CD1c-positive myeloid dendritic cell (primary cell): ENCODE measurements around the gene PANX2.
A peak's percentile ranks its signal among the peaks of the same experiment; 100 is the strongest.
"Not testable (repeated sequence)": the region's sequence is repeated elsewhere in the genome, so short reads cannot be mapped to it uniquely, and the experiment has no call there.

Experiments used
- DNase-seq: peaks from one replicate; pipeline ENCODE4 v3.0.0-alpha.2; 2016; ENCODE audit errors: extremely low spot score

Gene PANX2

GRCh38 chr22:50197856-50198623 is 27.5 kb downstream of the PANX2 start:
- DNase-seq: no peak

DNA sequence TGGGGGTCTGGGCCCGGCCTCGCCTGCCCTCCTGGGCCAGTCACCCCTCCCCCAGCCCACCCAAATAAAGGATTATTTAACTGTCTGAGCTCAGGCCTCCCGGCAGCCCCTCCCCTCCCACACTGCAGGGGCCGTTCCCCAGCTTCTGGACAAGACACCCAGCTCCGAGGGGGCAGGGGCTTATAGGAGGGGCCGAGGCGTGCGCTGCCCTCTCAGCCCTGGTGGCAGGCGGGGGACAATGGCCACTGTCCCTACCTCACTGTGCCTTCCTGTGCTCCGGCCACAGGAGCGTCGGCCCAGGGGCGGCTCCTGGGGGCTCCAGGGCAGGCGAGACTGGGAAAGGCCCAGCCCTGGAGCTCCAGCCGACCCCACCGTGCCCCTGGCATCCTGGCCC is 28.1 kb downstream of the PANX2 start:
- DNase-seq: no peak

GRCh38 chr22:50199251-50199721 is 28.8 kb downstream of the PANX2 start:
- no peak for DNase-seq

DNA sequence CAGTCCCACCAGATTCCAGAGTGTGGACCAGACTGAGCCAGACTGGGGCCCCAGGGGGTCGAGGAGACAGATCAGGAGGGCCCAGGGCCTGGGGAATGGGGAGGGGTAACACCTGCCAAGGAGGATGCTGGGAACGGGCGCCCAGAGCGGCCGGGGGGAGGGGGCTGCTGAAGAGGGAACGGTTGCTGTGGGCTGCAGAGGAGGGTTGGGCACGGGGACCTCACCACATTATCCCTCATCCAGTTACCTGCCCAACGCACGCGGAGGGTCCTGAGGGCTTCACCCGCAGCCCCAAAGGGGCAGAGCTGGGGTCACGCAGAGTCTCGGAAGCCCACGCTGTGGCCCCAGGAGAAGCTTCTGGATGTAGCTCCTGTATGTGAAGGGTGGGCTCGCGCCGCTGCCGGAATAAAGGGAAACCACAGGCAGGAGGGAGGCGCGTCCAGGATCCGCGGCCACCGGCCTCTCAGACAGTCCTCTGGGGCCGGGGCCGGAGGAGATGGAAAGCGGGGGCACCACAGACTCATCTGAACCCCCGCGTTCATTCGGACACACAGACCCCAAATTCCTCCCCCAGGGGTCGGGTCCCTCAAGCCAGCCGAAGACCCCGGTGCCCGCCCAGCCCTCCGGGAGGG is 29.4 kb downstream of the PANX2 start:
- DNase-seq: peak; percentile 20

DNA sequence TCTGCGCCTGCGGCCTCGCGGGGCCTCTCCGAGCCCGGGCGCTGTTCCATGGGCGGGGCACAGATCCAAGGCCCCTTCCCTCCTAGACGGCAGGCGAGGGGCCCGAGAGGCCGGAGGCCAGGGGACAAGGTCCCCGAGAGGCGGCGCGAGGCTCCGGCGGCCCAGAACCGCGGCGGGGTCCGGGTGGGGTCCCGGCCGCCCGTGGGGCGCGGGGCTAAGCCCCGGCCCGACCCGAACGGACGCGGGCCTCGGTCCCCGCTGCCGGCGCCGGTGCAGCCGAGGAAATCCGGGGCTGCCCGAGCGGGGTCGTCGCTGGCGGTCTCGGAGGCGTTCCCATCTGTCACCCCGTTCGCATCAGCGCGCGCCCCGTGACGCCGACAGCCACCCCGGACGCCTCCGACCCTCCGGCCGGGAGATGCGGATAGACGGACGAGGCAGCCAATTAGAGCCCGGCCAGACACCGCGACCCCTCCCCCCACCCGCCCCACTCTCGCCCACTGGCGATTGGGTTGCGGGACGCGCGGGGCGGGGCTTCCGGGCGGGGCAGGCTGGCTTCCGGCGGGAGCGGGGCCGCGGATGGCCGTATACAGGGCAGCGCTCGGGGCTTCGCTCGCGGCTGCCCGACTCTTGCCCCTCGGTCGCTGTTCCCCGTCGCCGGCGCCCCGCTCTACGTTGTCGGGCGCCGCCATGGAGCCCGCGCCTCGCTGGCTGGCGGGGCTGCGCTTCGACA is 30.1 kb downstream of the PANX2 start, which contains the start of gene SELENOO:
Gene SELENOO (plus strand): TSS at position 551 of the 730 bp plus-strand sequence. CDS start 26 bp downstream, at position 577.
- peak; percentile 93 for DNase-seq

DNA sequence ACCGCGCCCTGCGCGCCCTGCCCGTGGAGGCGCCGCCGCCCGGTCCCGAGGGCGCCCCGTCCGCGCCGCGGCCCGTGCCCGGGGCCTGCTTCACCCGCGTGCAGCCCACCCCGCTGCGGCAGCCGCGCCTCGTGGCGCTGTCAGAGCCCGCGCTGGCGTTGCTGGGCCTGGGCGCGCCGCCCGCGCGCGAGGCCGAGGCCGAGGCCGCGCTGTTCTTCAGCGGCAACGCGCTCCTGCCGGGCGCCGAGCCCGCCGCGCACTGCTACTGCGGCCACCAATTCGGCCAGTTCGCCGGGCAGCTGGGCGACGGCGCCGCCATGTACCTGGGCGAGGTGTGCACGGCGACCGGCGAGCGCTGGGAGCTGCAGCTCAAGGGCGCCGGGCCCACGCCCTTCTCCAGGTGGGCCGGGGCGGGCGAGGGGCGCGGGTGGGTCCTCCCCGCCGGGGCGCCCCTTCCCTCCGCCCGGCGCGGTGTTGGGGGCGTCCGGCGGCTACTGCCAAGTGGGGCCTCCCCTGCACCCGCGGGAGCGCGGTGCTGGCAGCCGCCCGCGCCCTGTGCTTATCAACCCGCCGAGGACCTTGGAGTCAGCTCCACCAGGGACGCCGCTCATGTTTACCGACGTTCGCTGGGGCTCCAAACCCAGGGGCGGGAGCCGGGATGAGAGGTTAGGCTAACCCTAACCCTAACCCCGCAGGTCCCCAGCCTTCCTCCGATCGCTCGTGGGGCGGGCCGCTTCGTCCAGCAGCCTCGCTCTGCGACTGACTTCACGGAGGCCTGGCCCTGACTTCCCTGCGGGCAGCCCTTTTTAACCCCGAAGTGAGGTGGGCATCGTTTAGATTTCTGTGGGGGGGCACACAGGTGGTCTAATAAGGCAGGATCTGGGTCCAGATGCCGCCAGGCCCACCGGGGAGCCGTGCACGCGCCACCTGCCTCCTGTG is 30.9 kb downstream of the PANX2 start:
- peak; percentile 28 for DNase-seq

DNA sequence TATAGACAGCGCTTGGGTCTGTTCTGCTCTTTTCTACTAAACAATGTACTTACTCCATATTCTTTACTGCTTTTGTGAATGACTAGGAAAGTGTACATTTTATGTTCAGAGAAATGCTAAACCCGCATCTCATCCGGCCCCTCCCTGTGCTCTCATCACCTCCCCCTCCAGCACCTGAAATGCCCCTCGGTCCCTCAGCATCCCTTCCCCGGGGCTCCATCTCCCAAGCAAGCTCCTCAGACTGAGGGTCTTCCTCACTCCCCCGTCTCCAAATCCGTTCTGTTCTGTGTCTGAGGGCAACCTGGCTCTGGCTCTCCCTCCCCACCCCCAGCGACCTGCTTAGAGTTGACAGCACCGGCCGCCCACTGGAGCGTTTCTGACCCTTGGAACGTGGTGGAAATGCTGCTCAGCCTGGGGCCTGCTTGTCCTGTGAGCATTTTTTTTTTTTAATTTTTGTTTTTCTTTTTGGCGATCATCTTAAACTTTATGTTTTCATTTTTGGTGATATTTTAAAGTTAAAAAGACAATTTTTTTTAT is 31.7 kb downstream of the PANX2 start:
- no peak for DNase-seq

- no peak for DNase-seq
Measured at GRCh38 chr22:50203288-50203687, 32.8 kb downstream of the PANX2 start.

GRCh38 chr22:50204571-50204970 is 34.0 kb downstream of the PANX2 start:
- DNase-seq: peak; percentile 49

DNA sequence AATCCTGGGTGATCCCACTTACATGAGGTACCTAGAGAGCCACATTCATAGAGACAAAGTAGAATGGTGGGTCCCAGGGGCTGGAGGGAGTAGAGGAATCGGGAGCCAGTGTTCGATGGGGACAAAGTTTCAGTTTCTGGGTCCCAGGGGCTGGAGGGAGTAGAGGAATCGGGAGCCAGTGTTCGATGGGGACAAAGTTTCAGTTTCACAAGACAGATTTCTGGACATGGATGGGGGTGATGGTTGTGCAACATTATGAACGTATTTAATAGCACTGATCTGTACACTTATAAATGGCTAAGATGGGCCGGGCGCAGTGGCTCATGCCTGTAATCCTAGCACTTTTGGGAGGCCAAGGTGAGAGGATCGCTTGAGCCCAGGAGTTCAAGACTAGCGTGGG is 34.5 kb downstream of the PANX2 start:
- not testable (repeated sequence) for DNase-seq

DNA sequence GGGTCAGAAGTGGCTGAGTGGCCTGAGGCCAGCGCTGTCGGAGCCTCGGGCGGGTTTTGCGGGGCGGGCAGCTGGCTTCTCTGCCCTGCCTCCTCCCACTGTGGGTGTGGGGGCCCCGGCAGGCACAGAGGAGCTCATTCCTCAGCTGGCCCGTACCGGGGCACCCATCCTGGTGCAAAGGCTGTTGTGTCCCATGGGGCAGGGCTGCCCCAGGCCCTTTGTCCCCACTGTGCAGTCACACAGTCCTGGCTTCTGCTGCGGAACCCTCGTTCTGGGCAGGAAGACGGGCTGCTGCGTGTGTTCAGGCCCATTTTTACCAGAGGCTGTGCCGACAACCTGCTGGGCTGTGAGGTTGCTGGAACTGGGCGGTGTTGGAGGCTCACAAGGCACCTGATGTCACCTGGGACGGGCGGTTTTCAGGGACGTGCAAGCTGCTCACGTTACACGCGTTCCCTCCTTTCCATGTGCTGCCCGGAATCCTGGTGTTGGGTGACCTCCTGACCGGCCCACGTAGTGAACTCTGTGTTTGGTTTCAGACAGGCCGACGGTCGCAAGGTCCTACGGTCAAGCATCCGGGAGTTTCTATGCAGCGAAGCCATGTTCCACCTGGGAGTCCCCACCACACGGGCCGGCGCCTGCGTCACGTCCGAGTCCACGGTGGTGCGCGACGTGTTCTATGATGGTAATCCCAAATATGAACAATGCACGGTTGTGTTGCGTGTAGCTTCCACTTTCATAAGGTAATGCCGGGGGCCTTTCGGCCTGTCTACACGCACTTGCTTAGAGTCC is 35.4 kb downstream of the PANX2 start:
- no peak for DNase-seq

DNA sequence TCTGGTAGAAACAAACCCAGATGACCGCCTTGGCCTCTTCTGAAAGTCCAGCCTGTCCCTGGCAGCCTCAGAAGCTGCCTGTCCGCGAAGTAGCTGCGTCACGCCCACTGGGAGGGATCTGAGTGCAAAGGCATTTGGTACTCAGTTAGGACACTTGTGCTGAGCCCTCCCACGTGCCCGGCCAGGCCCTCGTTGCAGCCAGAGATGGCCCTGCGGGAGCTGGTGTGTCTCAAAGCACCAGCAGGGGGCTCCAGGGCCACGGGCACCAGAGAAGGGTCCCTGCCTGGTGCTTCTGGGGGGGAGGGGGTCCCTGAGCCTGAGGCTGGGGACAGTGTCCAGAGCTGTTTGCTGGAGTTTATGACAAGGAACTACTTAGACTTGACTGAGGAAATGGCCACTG is 36.1 kb downstream of the PANX2 start:
- peak; percentile 57 for DNase-seq

DNA sequence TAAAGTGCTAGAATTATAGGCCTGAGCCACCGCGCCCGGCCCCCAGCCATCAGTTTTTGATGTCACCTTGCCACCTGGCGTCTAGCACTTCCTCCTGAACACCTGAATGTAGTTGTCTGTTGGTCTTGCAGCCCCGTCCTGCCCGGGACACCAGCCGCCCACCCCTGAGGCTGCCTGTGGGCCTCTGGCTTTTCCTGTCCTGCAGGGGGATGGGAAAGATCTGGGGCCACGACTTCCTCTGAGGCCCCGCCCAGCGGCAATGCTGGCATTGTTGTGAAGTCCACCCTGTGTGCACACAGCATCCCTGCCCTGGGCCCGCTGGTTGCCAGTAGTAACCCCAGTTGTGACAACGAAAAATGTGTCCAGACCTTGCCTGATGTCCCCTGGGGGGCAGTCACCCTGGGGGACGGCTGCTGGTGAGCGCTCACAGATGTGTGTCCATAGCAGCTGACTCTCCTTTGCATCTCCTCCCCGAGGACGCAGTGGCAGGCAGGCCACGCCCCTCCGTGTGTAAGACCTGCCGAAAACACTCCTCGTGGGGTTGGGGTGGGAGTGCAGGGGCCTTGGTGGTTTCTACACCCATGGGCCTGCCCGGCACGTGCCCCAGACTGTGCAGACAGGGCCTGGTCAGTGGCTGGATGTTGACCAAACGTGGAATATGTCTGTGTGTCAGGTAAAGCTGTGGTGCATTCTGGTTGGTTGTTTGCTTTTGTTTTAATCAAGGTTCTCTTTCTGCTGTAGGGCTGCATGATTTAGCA is 37.0 kb downstream of the PANX2 start:
- DNase-seq: peak; percentile 9

DNA sequence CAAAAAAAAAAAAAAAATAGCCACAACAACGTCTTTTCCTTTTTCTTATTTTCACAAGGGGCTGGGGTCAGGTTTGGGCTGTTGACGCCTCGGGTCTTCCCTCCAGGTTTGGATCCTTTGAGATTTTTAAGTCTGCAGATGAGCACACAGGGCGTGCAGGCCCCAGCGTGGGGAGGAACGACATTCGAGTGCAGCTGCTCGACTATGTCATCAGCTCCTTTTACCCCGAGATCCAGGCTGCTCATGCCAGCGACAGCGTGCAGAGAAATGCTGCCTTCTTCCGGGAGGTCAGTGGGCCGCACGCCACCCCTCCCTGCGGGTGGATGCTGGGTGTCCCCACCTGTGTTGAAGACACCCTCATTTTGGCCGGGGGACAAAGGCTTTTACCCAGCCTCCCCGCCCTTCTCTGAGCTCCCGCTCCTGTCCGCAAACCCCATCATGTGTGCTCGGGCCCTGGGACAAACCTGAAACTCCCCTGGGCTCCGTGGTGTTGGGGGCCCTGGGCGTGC is 38.0 kb downstream of the PANX2 start:
- no peak for DNase-seq

DNA sequence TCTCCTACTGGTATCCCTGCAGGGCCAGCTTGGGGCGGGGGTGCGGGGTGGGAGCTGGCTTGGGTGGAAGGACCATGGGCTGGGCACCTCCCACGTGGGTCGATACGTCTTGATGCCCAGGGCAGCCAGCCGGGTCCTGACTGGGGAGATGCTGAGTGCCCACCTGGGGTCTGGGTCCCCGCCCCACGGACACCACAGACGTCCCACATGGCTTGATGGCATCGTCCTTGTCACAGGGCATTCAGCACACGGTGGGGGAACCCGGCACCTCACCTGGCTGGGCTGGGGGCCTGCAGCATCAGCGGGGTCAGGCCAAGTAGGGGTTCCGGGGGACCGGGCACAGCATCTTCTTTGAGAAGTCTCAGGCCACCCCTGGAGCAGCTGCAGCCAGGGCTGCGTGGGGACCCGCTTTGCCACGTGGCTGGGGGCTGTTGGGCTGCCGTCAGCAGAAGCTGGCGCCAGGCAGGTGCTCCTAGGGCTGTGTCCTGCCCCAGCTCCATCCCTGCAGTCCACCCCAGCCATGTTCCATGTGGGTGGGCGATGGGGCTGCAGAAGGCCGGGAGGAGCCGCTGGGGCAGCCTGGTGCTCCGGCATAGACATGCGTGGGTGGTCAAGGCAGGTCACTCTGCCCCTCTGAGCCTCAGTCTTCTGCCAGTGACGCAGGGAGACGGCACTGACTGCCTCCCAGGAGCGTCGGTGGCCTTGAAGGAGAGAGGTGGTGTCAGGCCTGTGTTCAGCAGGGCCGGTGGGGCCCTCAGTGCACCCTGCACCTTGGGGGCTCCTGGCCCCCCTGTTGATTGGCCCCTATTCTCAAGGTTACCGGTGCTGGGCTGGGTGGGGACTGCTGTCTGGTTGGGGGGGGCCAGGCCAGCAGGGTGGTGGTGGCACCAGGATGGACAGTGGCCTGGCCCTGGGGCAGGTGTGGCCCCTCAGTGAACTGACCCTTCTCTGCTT is 38.7 kb downstream of the PANX2 start:
- DNase-seq: no peak

GRCh38 chr22:50209893-50210292 is 39.4 kb downstream of the PANX2 start:
- DNase-seq: peak; percentile 79

DNA sequence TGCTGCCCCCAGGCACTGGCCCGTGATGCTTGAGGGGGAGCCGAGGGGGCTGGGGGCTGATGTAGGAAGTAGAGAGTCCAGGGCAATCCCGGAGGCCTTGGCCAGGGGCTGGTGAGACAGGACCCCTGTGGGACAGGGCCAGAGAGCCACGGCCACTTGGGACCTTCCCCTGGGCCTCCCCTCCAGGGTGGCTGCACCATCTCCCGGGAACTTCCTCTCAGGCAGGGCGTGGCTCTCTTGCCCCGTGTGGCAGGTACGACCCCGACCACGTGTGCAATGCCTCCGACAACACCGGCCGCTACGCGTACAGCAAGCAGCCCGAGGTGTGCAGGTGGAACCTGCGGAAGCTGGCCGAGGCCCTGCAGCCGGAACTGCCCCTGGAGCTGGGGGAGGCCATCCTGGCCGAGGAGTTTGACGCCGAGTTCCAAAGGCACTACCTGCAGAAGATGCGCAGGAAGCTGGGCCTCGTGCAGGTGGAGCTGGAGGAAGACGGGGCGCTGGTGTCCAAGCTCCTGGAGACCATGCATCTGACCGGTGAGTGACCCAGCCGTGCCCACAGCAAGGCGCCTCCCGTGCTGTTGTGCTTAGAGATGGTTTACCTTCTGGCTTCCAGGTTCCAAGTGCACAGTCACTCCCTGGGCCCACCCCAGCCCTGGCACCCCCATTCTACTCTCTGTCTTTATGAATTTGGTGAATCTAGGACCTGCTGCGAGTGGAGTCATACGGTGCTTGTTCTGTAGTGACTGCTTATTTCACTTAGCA is 40.0 kb downstream of the PANX2 start:
- no peak for DNase-seq
